H1 (cell line): ENCODE results near the gene YIPF1. TPM values are rescaled to one million over a fixed set of nuclear protein-coding genes. Genes with fewer than 3 reads are reported as not detected.

Source experiments
- CTCF ChIA-PET: fragments of 300-600 bp; sonication (Branson Sonifier 250); formaldehyde crosslinking; loops from one replicate; lab custom pipeline; 2021; ENCODE audit not compliant: partially characterized antibody; lab: Charles Lee
- POLR2A ChIA-PET: fragments of 300-600 bp; sonication (Branson Sonifier 250); formaldehyde crosslinking; loops from one replicate; lab custom pipeline; 2021; ENCODE audit warnings: inconsistent platforms; ENCODE audit not compliant: partially characterized antibody; lab: Charles Lee
- DNase-seq, 2 experiments: peaks; one replicate each; pipeline versions ENCODE4 v3.0.0 to v3.0.0-alpha.2; 2010 to 2022; ENCODE audit warnings: low spot score in 2 of 2, low read depth in 1 of 2, mixed read lengths in 1 of 2
- FAIRE-seq: peaks from 2 replicates; lab custom pipeline; 2011; peaks lifted over from hg19 to GRCh38; lab: Jason Lieb, UNC
- H2AFZ ChIP-seq: 2 replicates; pipeline ENCODE4 v1.8.1; 2012; ENCODE audit warnings: low read length, inconsistent platforms
- H2AK5ac ChIP-seq: 2 replicates; pipeline ENCODE4 v1.6.1; 2013; ENCODE audit warnings: low read depth, low read length
- H2BK120ac ChIP-seq: replicated peaks from 2 replicates; pipeline ENCODE3; 2013; ENCODE audit warnings: low read depth, low read length, inconsistent platforms
- H2BK12ac ChIP-seq: 2 replicates; pipeline ENCODE4 v1.6.1; 2013; ENCODE audit warnings: low read depth, low read length
- H2BK15ac ChIP-seq: 2 replicates; pipeline ENCODE4 v1.6.1; 2013; ENCODE audit warnings: low read length
- H2BK20ac ChIP-seq: 2 replicates; pipeline ENCODE4 v1.6.1; 2013; ENCODE audit warnings: low read length
- H2BK5ac ChIP-seq: 2 replicates; pipeline ENCODE4 v1.6.1; 2013; ENCODE audit warnings: low read depth, low read length
- H3K14ac ChIP-seq: 2 replicates; pipeline ENCODE4 v1.6.1; 2013; ENCODE audit warnings: inconsistent platforms; ENCODE audit not compliant: insufficient read length
- H3K18ac ChIP-seq: 2 replicates; pipeline ENCODE4 v1.6.1; 2013; ENCODE audit warnings: low read length; ENCODE audit errors: extremely low read depth
- H3K23ac ChIP-seq: 2 replicates; pipeline ENCODE4 v1.6.1; 2013; ENCODE audit warnings: inconsistent platforms; ENCODE audit not compliant: insufficient read length
- H3K23me2 ChIP-seq: 2 replicates; pipeline ENCODE4 v1.6.1; 2013; ENCODE audit warnings: low read depth, low read length
- H3K27ac ChIP-seq: 2 replicates; pipeline ENCODE4 v1.6.1; 2011; ENCODE audit warnings: low read depth, low read length, inconsistent platforms
- H3K27me3 ChIP-seq, 4 experiments: replicated peaks in 1 of 4; 1 replicate in 1 of 4; 2 replicates in 3 of 4; pipeline versions ENCODE4 v1.6.1 to v1.8.1; 2011 to 2013; ENCODE audit warnings: low read length in 3 of 4, mild to moderate bottlenecking in 3 of 4, inconsistent platforms in 2 of 4, mixed read lengths in 2 of 4, moderate library complexity in 1 of 4; ENCODE audit not compliant: control insufficient read depth in 3 of 4, insufficient read depth in 3 of 4; ENCODE audit errors: extremely low read depth in 1 of 4
- H3K36me3 ChIP-seq, 4 experiments: 2 replicates each; pipeline versions ENCODE4 v1.6.1 to v1.8.1; 2011 to 2013; ENCODE audit warnings: mild to moderate bottlenecking in 4 of 4, low read length in 3 of 4, moderate library complexity in 2 of 4, control low read depth in 1 of 4, inconsistent platforms in 1 of 4; ENCODE audit not compliant: insufficient read depth in 4 of 4, control insufficient read depth in 2 of 4
- H3K4ac ChIP-seq: replicated peaks from 2 replicates; pipeline ENCODE3; 2013; ENCODE audit warnings: low read length, low read depth, mixed read lengths, inconsistent platforms; ENCODE audit not compliant: insufficient read length
- H3K4me1 ChIP-seq, 4 experiments: replicated peaks in 1 of 4; 1 replicate in 1 of 4; 2 replicates in 3 of 4; pipeline versions ENCODE4 v1.6.1 to v1.8.1; 2011 to 2013; ENCODE audit warnings: low read length in 3 of 4, inconsistent platforms in 2 of 4, mixed read lengths in 1 of 4; ENCODE audit not compliant: insufficient read depth in 4 of 4, control insufficient read depth in 3 of 4
- H3K4me2 ChIP-seq, 2 experiments: 2 replicates each; pipeline versions ENCODE4 v1.6.1 to v1.8.1; 2011 to 2013; ENCODE audit warnings: low read depth in 2 of 2, low read length in 2 of 2, control low read depth in 1 of 2, inconsistent platforms in 1 of 2, mild to moderate bottlenecking in 1 of 2; ENCODE audit not compliant: insufficient read depth in 1 of 2
- H3K4me3 ChIP-seq, 4 experiments: fragments of 200-600, 300-600 bp in 1 of 4; sonication (generic), shearing (Covaris generic), sonication (Bioruptor Twin) in 1 of 4; 2 replicates each; pipeline versions ENCODE4 v1.5.1 to v1.8.1; 2011 to 2016; ENCODE audit warnings: low read length in 4 of 4, low read depth in 3 of 4, control low read depth in 2 of 4, inconsistent platforms in 2 of 4, mild to moderate bottlenecking in 2 of 4, mixed read lengths in 1 of 4, moderate library complexity in 1 of 4; ENCODE audit not compliant: insufficient read depth in 2 of 4; ENCODE audit errors: extremely low read depth in 1 of 4
- H3K56ac ChIP-seq: replicated peaks from 2 replicates; pipeline ENCODE3; 2013; ENCODE audit warnings: low read depth, mild to moderate bottlenecking, mixed read lengths, low read length, inconsistent platforms; ENCODE audit not compliant: insufficient read length
- H3K79me1 ChIP-seq: 2 replicates; pipeline ENCODE4 v1.6.1; 2013; ENCODE audit warnings: low read depth, low read length, control low read depth
- H3K79me2 ChIP-seq, 2 experiments: 2 replicates each; pipeline versions ENCODE4 v1.6.1 to v1.8.1; 2012 to 2013; ENCODE audit warnings: low read length in 2 of 2, mild to moderate bottlenecking in 2 of 2, inconsistent platforms in 1 of 2; ENCODE audit not compliant: insufficient read depth in 2 of 2, control insufficient read depth in 1 of 2
- H3K9ac ChIP-seq, 4 experiments: replicated peaks in 1 of 4; 1 replicate in 1 of 4; 2 replicates in 3 of 4; pipeline versions ENCODE4 v1.6.1 to v1.8.1; 2011 to 2013; ENCODE audit warnings: low read depth in 3 of 4, low read length in 3 of 4, control low read depth in 2 of 4, mild to moderate bottlenecking in 2 of 4, moderate library complexity in 2 of 4, inconsistent platforms in 1 of 4; ENCODE audit errors: extremely low read depth in 1 of 4
- H3K9me3 ChIP-seq, 2 experiments: 2 replicates each; pipeline versions ENCODE4 v1.6.1 to v1.8.1; 2012 to 2013; ENCODE audit warnings: mild to moderate bottlenecking in 2 of 2, moderate library complexity in 2 of 2, control low read depth in 1 of 2, inconsistent platforms in 1 of 2, low read depth in 1 of 2, low read length in 1 of 2, mixed read lengths in 1 of 2; ENCODE audit not compliant: insufficient read depth in 2 of 2
- H4K20me1 ChIP-seq, 2 experiments: replicated peaks in 1 of 2; 2 replicates each; pipeline versions ENCODE3 to v1.8.1; 2011 to 2013; ENCODE audit warnings: inconsistent platforms in 2 of 2, low read length in 2 of 2, mild to moderate bottlenecking in 1 of 2; ENCODE audit not compliant: insufficient read depth in 2 of 2, control insufficient read depth in 1 of 2
- H4K5ac ChIP-seq: 2 replicates; pipeline ENCODE4 v1.6.1; 2013; ENCODE audit warnings: low read length, low read depth, mixed read lengths, inconsistent platforms; ENCODE audit not compliant: insufficient read length
- H4K8ac ChIP-seq: 2 replicates; pipeline ENCODE4 v1.8.0; 2013; ENCODE audit warnings: mild to moderate bottlenecking, moderate library complexity, low read length, inconsistent platforms; ENCODE audit not compliant: insufficient read depth; ENCODE audit errors: extremely low read depth
- H4K91ac ChIP-seq: replicated peaks from 2 replicates; pipeline ENCODE3; 2013; ENCODE audit warnings: low read length, mixed read lengths, inconsistent platforms; ENCODE audit not compliant: insufficient read length
- BRCA1 ChIP-seq: IDR thresholded peaks from 2 replicates; pipeline ENCODE4 v1.6.1; 2012; ENCODE audit warnings: low read depth, low read length, improper control_type of control experiment
- CEBPB ChIP-seq: IDR thresholded peaks from 2 replicates; pipeline ENCODE4 v1.6.1; 2012; ENCODE audit warnings: low read depth, low read length
- HDAC2 ChIP-seq, 2 experiments: fragments of 300-600 bp in 1 of 2; sonication (generic) in 1 of 2; IDR thresholded peaks; 2 replicates each; pipeline ENCODE4 v1.6.1; 2011 to 2012; ENCODE audit warnings: low read depth in 2 of 2, low read length in 2 of 2, mild to moderate bottlenecking in 2 of 2, moderate library complexity in 2 of 2, borderline replicate concordance in 1 of 2, inconsistent platforms in 1 of 2
- MAX ChIP-seq: IDR thresholded peaks from 2 replicates; pipeline ENCODE4 v1.6.1; 2012; ENCODE audit warnings: inconsistent platforms
- POLR2A ChIP-seq, 2 experiments: IDR thresholded peaks; 1 replicate in 1 of 2; 2 replicates in 1 of 2; pipeline ENCODE4 v1.6.1; 2011; ENCODE audit warnings: low read depth in 2 of 2, low read length in 2 of 2, mild to moderate bottlenecking in 2 of 2; ENCODE audit errors: control extremely low read depth in 1 of 2
- RNF2 ChIP-seq: fragments of 200-900, 300-1000 bp; sonication (generic); IDR thresholded peaks from 2 replicates; pipeline ENCODE4 v1.7.1; 2016; ENCODE audit warnings: borderline replicate concordance, low read depth, mild to moderate bottlenecking, antibody characterized with exemption, low read length; ENCODE audit not compliant: poor library complexity, severe bottlenecking; ENCODE audit errors: missing control alignments
- TBP ChIP-seq: IDR thresholded peaks from 2 replicates; pipeline ENCODE4 v1.6.1; 2011; ENCODE audit warnings: low read depth, low read length, improper control_type of control experiment
- WGBS, 2 experiments: shearing (Covaris generic) in 1 of 2; methylation state at CpG; one replicate each; pipeline versions ENCODE4 v1.1.6 to v1.1.7; 2013 to 2015; ENCODE audit warnings: low lambda C conversion rate in 2 of 2, mixed read lengths in 2 of 2, inconsistent platforms in 1 of 2, low coverage in 1 of 2, missing lambda C conversion rate in 1 of 2; ENCODE audit not compliant: insufficient replicate concordance in 2 of 2, insufficient coverage in 1 of 2, insufficient read length in 1 of 2; ENCODE audit errors: extremely low coverage in 1 of 2, missing lambda C conversion rate in 1 of 2; 5-methylcytosine and 5-hydroxymethylcytosine counted together
- polyA plus RNA-seq, 7 experiments: library from polyadenylated mRNA; depleted of rRNA in 3 of 7; stranded (reverse) in 5 of 7; unstranded in 2 of 7; fragments of >200 nt in 5 of 7; fragments of 200-250 nt in 2 of 7; gene quantifications; 1 replicate in 5 of 7; 2 replicates in 1 of 7; 4 replicates in 1 of 7; pipeline versions ENCODE4 v1.2.1 to v1.2.3, GENCODE V29; 2011 to 2013; ENCODE audit warnings: missing spikeins in 2 of 7, mixed read lengths in 2 of 7
- total RNA-seq: library from RNA; stranded (reverse); fragmentation: NEBNext Ultra II Directional; extraction: Animal tissue kit (Norgen Biotek cat#: 25700); gene quantifications from 2 replicates; pipeline ENCODE4 v1.2.1, GENCODE V29; 2021

Gene YIPF1
- total and polyA plus RNA-seq, 2 of the 8 experiments (the other 6 are each of a cell fraction or from before 2014, with no cell fraction given): 31.8 to 53.7 TPM

- H4K91ac ChIP-seq: no peak overlapping the region
- 93% methylated on average over 10 of the region's 11 CpGs; no CpG with 5 or more reads in 1 of the 2 experiments for WGBS, 2 experiments
- ChIA-PET CTCF (interaction anchor here (0.6 to 10.4 kb wide), 9 partner anchors 9 to 208 kb away, joined by 3 to 84 read pairs (median 4); no protein-coding TSS in a partner anchor), POLR2A (interaction anchor here (1.6 kb wide), 1 partner anchor 89 kb away, joined by 4 read pairs; no protein-coding TSS in a partner anchor)
- no peaks in the 10 kb centered on the region for H3K23me2 ChIP-seq
- no peak overlapping the region for H3K4me2 ChIP-seq
- H2BK12ac ChIP-seq: no peak overlapping the region
- H4K8ac ChIP-seq: no peak overlapping the region
- no peak for DNase-seq
- H4K5ac ChIP-seq: no peak overlapping the region
- no peaks in the 10 kb centered on the region for H3K4me1 ChIP-seq
- no peak overlapping the region for H2AFZ ChIP-seq
- H3K79me1 ChIP-seq: no peaks in the 10 kb centered on the region
- no peak overlapping the region for H3K4ac ChIP-seq
- no peaks in the 10 kb centered on the region for H3K9me3 ChIP-seq
- no peak for FAIRE-seq
- no peak overlapping the region for H3K18ac ChIP-seq
- peaks cover 0 to 2% of the 10 kb centered on the region in 2 experiments for H4K20me1 ChIP-seq
- H3K27me3 ChIP-seq: no peaks in the 10 kb centered on the region
- H3K56ac ChIP-seq: no peak overlapping the region
- no peak overlapping the region for H2BK5ac ChIP-seq
- no peak overlapping the region for H3K14ac ChIP-seq
- H2BK20ac ChIP-seq: no peak overlapping the region
- peaks cover 9 to 24% (median 13%) of the 10 kb centered on the region in 4 experiments for H3K36me3 ChIP-seq
- H2BK120ac ChIP-seq: no peak overlapping the region
- H3K27ac ChIP-seq: no peak overlapping the region
- no peak overlapping the region for H3K9ac ChIP-seq
- no peaks in the 10 kb centered on the region for H3K79me2 ChIP-seq
- no peak overlapping the region for H2BK15ac ChIP-seq
- H3K23ac ChIP-seq: no peak overlapping the region
- no peak overlapping the region for H2AK5ac ChIP-seq
- no peak overlapping the region for H3K4me3 ChIP-seq
- TF ChIP-seq HDAC2 (IDR thresholded peaks at IDR 0.05; ENCODE audit: borderline replicate concordance in 1 of 2, low read depth in 2 of 2, low read length in 2 of 2): no peak
- TF ChIP-seq POLR2A (IDR thresholded peaks at IDR 0.05; ENCODE audit: control extremely low read depth in 1 of 2, low read depth in 2 of 2, low read length in 2 of 2): no peak
- TF ChIP-seq MAX: no peak
- no peak for TF ChIP-seq TBP
- no peak for TF ChIP-seq RNF2
- no peak for TF ChIP-seq BRCA1
- TF ChIP-seq CEBPB: no peak
These were observed 20.0 kb downstream of the YIPF1 start for GRCh38 chr1:53869454-53870117.
